ENCODE measurements around the gene RUSC1. TPM values are rescaled to one million over a fixed set of nuclear protein-coding genes. Genes with fewer than 3 reads are reported as not detected.

The RUSC1 gene
- total and polyA plus RNA-seq, 2 of the 8 experiments (the other 6 are each of a cell fraction or from before 2014, with no cell fraction given): 54.6 to 90.4 TPM

GRCh38 chr1:155329980-155330598 is 9.4 kb downstream of the RUSC1 start:
- no peak overlapping the region for H3K4me2 ChIP-seq (ENCODE audit: insufficient read depth in 1 of 2, low read depth in 2 of 2, low read length in 2 of 2)
- H3K23me2 ChIP-seq (ENCODE audit: low read depth, low read length): no peaks in the 10 kb centered on the region; the same call in 1 of the 2 replicates
- H3K4me3 ChIP-seq (ENCODE audit: extremely low read depth in 1 of 4, insufficient read depth in 2 of 4, low read depth in 3 of 4, low read length in 4 of 4): no peak overlapping the region
- H2BK12ac ChIP-seq (ENCODE audit: low read depth, low read length): no peak overlapping the region
- H2BK20ac ChIP-seq (ENCODE audit: low read length): no peak overlapping the region
- no peak overlapping the region for H3K18ac ChIP-seq (ENCODE audit: extremely low read depth, low read length)
- no peak overlapping the region for H2BK120ac ChIP-seq (replicated peaks; ENCODE audit: low read depth, low read length)
- peaks cover 0 to 8% of the 10 kb centered on the region in 2 experiments for H4K20me1 ChIP-seq (replicated peaks in 1 of 2; ENCODE audit: control insufficient read depth in 1 of 2, insufficient read depth in 2 of 2, low read length in 2 of 2)
- H3K36me3 ChIP-seq (ENCODE audit: control insufficient read depth in 2 of 4, insufficient read depth in 4 of 4, low read length in 3 of 4): peaks cover 0 to 29% (median 3%) of the 10 kb centered on the region in 4 experiments; a peak in 7 of 8 replicates
- no peak overlapping the region for H3K4ac ChIP-seq (replicated peaks; ENCODE audit: insufficient read length, low read depth, low read length)
- H3K79me1 ChIP-seq (ENCODE audit: low read depth, low read length): peaks cover 6% of the 10 kb centered on the region
- no peak overlapping the region for H3K56ac ChIP-seq (replicated peaks; ENCODE audit: insufficient read length, low read depth, low read length)
- H3K23ac ChIP-seq (ENCODE audit: insufficient read length): no peak overlapping the region
- no peak overlapping the region for H2AK5ac ChIP-seq (ENCODE audit: low read depth, low read length)
- WGBS, 2 experiments (ENCODE audit: extremely low coverage in 1 of 2, insufficient coverage in 1 of 2, insufficient read length in 1 of 2, insufficient replicate concordance in 2 of 2, low coverage in 1 of 2, low lambda C conversion rate in 2 of 2, missing lambda C conversion rate in 1 of 2): 91% methylated on average over 11 of the region's 11 CpGs; no CpG with 5 or more reads in 1 of the 2 experiments
- H2AFZ ChIP-seq (ENCODE audit: low read length): no peak overlapping the region
- CTCF ChIA-PET (ENCODE audit: partially characterized antibody): interaction anchor here (15.0 kb wide), 1 partner anchor 80 kb away, joined by 227 read pairs; the partner anchor contains the start of gene ENTREP3
- no peaks in the 10 kb centered on the region for H3K27me3 ChIP-seq (replicated peaks in 1 of 4; ENCODE audit: control insufficient read depth in 3 of 4, extremely low read depth in 1 of 4, insufficient read depth in 3 of 4, low read length in 3 of 4)
- DNase-seq (ENCODE audit: low read depth in 1 of 2, low spot score in 2 of 2) (no peak), FAIRE-seq (no peak)
- H3K27ac ChIP-seq (ENCODE audit: low read depth, low read length): no peak overlapping the region; the same call in 1 of the 2 replicates
- TF ChIP-seq SP4 (IDR thresholded peaks at IDR 0.05; ENCODE audit: low read length) (no peak), CBX8 (IDR thresholded peaks at IDR 0.05; ENCODE audit: borderline replicate concordance, low read depth, low read length) (no peak), SUZ12 (IDR thresholded peaks at IDR 0.05; ENCODE audit: low read length) (no peak)
- H2BK15ac ChIP-seq (ENCODE audit: low read length): no peak overlapping the region
- POLR2A ChIA-PET (ENCODE audit: partially characterized antibody): interaction anchor here (1.6 kb wide), 1 partner anchor 70 kb away, joined by 4 read pairs; no protein-coding TSS in a partner anchor
- no peak overlapping the region for H3K14ac ChIP-seq (ENCODE audit: insufficient read length)
- no peak overlapping the region for H3K9ac ChIP-seq (replicated peaks in 1 of 4; ENCODE audit: extremely low read depth in 1 of 4, low read depth in 3 of 4, low read length in 3 of 4)
- H3K4me1 ChIP-seq (replicated peaks in 1 of 4; ENCODE audit: control insufficient read depth in 3 of 4, insufficient read depth in 4 of 4, low read length in 3 of 4): peaks cover 0 to 7% (median 3%) of the 10 kb centered on the region in 4 experiments; a peak in 4 of 7 replicates
- H3K79me2 ChIP-seq (ENCODE audit: control insufficient read depth in 1 of 2, insufficient read depth in 2 of 2, low read length in 2 of 2): peaks cover 0 to 4% of the 10 kb centered on the region in 2 experiments; a peak in 1 of 4 replicates
- H3K9me3 ChIP-seq (ENCODE audit: insufficient read depth in 2 of 2, low read depth in 1 of 2, low read length in 1 of 2): no peaks in the 10 kb centered on the region
- no peak overlapping the region for H4K91ac ChIP-seq (replicated peaks; ENCODE audit: insufficient read length, low read length)
- H2BK5ac ChIP-seq (ENCODE audit: low read depth, low read length): no peak overlapping the region
- H4K5ac ChIP-seq (ENCODE audit: insufficient read length, low read depth, low read length): no peak overlapping the region
- no peak overlapping the region for H4K8ac ChIP-seq (ENCODE audit: extremely low read depth, insufficient read depth, low read length)
